Heart left ventricle (tissue), 16 donors: ENCODE data around the gene TNIK. TPM values are rescaled to one million over a fixed set of nuclear protein-coding genes. Genes with fewer than 3 reads are reported as not detected.

Source experiments
- ATAC-seq, 4 donors: fragments of 200-7000 bp; cut with Tn5 transposase; one replicate each; pipeline ENCODE4 v1.9.1; 2020 to 2022; ENCODE audit warnings: moderate library complexity in 4 of 4, mild to moderate bottlenecking in 3 of 4, moderate number of reproducible peaks in 1 of 4
- DNase-seq, 5 donors: peaks; one replicate each; pipeline ENCODE4 v3.0.0-alpha.2; 2020
- H3K27ac ChIP-seq, 12 donors: fragments of 200-600 bp; sonication (generic) in 4 of 12; one replicate each; pipeline versions ENCODE4 v1.5.0 to v1.8.0; 2016 to 2022; ENCODE audit warnings: mild to moderate bottlenecking in 2 of 12
- H3K27me3 ChIP-seq, 9 donors: fragments of 200-600 bp; sonication (generic) in 2 of 9; one replicate each; pipeline versions ENCODE4 v1.5.1 to v1.8.0; 2016 to 2022; ENCODE audit warnings: mild to moderate bottlenecking in 3 of 9
- H3K36me3 ChIP-seq, 9 donors: fragments of 200-600 bp; sonication (generic) in 2 of 9; one replicate each; pipeline versions ENCODE4 v1.5.0 to v1.8.0; 2018 to 2022; ENCODE audit warnings: mild to moderate bottlenecking in 2 of 9
- H3K4me1 ChIP-seq, 12 donors: fragments of 200-600 bp; sonication (generic) in 4 of 12; one replicate each; pipeline versions ENCODE4 v1.5.0 to v1.8.0; 2016 to 2022; ENCODE audit warnings: mild to moderate bottlenecking in 3 of 12
- H3K4me3 ChIP-seq, 12 donors: fragments of 200-600 bp; sonication (generic) in 4 of 12; one replicate each; pipeline versions ENCODE4 v1.5.0 to v1.8.0; 2017 to 2022; ENCODE audit warnings: mild to moderate bottlenecking in 9 of 12, moderate library complexity in 4 of 12
- H3K9me3 ChIP-seq, 12 donors: fragments of 200-600 bp; sonication (generic) in 4 of 12; one replicate each; pipeline versions ENCODE4 v1.5.0 to v1.8.0; 2016 to 2022; ENCODE audit warnings: mild to moderate bottlenecking in 1 of 12
- CTCF ChIP-seq, 12 donors: fragments of 200-600 bp; sonication (generic) in 4 of 12; IDR thresholded peaks; one replicate each; pipeline versions ENCODE4 v1.5.0 to v1.8.0; 2018 to 2022; ENCODE audit warnings: antibody characterized with exemption in 12 of 12, mild to moderate bottlenecking in 5 of 12
- POLR2A ChIP-seq, 2 donors: fragments of 450-650 bp; IDR thresholded peaks; one replicate each; pipeline ENCODE4 v1.6.1; 2017; ENCODE audit warnings: antibody characterized with exemption in 2 of 2, mild to moderate bottlenecking in 2 of 2, moderate library complexity in 2 of 2
- WGBS, 4 donors: extraction: QIAGEN DNeasy Blood & Tissue Kit in 2 of 4; methylation state at CpG; one replicate each; pipeline versions ENCODE4 v1.1.5 to v1.1.7; 2013 to 2018; 5-methylcytosine and 5-hydroxymethylcytosine counted together
- intact Hi-C, 10 donors: fragments of 100-400 bp; cut with DNase I; formaldehyde crosslinking; loops; one replicate each; pipeline versions ENCODE4 v1.11.1 to v1.14.2; 2022
- polyA plus RNA-seq, 2 donors: library from polyadenylated mRNA; stranded (reverse); fragments of 200-250 nt; gene quantifications; one replicate each; pipeline ENCODE4 v1.2.3, GENCODE V29; 2013
- total RNA-seq, 9 donors: library from RNA; depleted of rRNA in 2 of 9; stranded (reverse); fragments of >200 nt in 2 of 9; fragmentation: NEBNext Ultra II Directional in 3 of 9; extraction: Animal tissue kit (Norgen Biotek cat#: 25700) in 3 of 9; gene quantifications; one replicate each; pipeline versions ENCODE4 v1.1.0 to v1.2.4, GENCODE V29; 2016 to 2023
- donor health status: ischemic (EF 13 %, LVEDD 7.1; RV severe dilation, severe dysfunction).
- donor health status: healthy with polysubstance abuse.
- donor health status: DM: no; HTN: yes; CAD: no.
- donor health status: DM: no; HTN: no; CAD: no.
- donor health status: ischemic (EF 25% LVEDD 6.9; RV normal size, moderate dysfunction).
- donor health status: ischemic (EF 25% LVEDD 5.7; RV mildly dilated, moderate dysfunction).
- donor health status: healthy.
- donor health status: DM: yes; HTN: yes; CAD: no.
- donor health status: ischemic (EF 35%, LVEDD 5.7; RV mildly dilated, moderate dysfunction).
- donor health status: nonischemic (EF 11% LVEDD 7.7; RV severe dilation, severe dysfunction).
- donor health status: DM: yes; HTN: yes; CAD: no.
- donor health status: PGD.
- donor health status: ischemic (EF 29% LVEDD 5.4; RV normal size, mild dysfunction).
- donor health status: nonischemic (EF 23%, LVEDD 6.1; RV moderate dilation, normal function).

TNIK gene
- total and polyA plus RNA-seq, 11 donors = 12.3 to 51.6 (median 32.4) TPM

DNA sequence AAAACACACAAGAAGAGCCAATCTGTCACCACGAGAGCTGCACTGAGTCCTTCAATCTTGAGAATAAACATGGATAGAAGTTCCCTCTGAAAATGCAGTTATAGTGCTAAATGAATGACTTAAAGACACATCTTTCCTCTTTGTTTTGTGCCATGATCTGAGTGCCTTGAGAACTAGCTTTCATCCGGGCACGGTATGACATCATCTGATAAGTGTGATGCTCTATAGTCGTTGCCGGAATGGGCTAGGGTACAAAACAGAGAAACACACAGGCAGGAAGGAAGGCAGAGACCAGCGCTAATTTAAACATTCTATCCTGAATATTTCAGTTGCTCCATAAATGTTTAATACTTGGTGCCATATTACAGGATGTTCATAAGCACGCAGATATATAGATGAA is 146.5 kb downstream of the TNIK start:
- no peak for DNase-seq
- Histone ChIP-seq H3K36me3 (no peaks in the 10 kb centered on the region), H3K27me3 (no peaks in the 10 kb centered on the region), H3K4me3 (no peak overlapping the region), H3K27ac (no peak overlapping the region), H3K9me3 (no peaks in the 10 kb centered on the region), H3K4me1 (peaks cover 0 to 26% (median 6%) of the 10 kb centered on the region in 12 donors)
- intact Hi-C loops = loop anchor here in 6 of 10 donors (5.0 to 10.0 kb wide), 5 partner anchors 111 to 251 kb away; no protein-coding TSS in a partner anchor
- 63 to 74% (median 65%) methylated on average over 7 of the region's 7 CpGs for WGBS, 4 donors
- TF ChIP-seq POLR2A (IDR thresholded peaks at IDR 0.05) (no peak), CTCF (IDR thresholded peaks at IDR 0.05) (no peak)
- no peak for ATAC-seq

GRCh38 chr3:171312741-171313140 is 147.5 kb downstream of the TNIK start:
- intact Hi-C loops = loop anchor here in 6 of 10 donors (5.0 to 10.0 kb wide), 5 partner anchors 110 to 252 kb away; no protein-coding TSS in a partner anchor
- WGBS, 4 donors = 63 to 76% (median 70%) methylated on average over 8 of the region's 8 CpGs

DNA sequence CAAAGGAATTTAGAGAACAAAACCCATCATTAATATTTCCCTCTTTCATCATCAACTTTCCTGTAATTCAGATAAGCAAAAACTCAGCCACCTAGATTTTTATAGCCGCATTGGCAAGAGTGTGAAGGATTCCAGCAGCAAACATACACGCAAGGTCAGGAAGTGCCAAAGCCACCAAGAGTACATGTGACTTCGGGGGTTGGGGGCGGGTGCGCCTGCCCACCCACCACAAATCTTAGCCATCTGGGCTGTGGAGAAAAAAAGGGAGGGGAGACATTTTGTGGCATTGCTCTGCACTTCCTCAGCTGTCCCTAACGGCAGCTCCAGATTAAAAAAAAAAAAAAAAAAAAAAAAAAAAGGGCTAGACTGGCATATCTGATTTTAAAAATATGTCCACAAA is 148.4 kb downstream of the TNIK start:
- Histone ChIP-seq H3K27ac (peak overlapping the region in 5 of 12 donors; percentile 23 to 54 (median 40)), H3K4me1 (peaks cover 0 to 29% (median 9%) of the 10 kb centered on the region in 12 donors), H3K4me3 (no peak overlapping the region), H3K36me3 (no peaks in the 10 kb centered on the region), H3K9me3 (peaks cover 0 to 7% (median 0%) of the 10 kb centered on the region in 12 donors), H3K27me3 (no peaks in the 10 kb centered on the region)
- intact Hi-C loops = loop anchor here in 6 of 10 donors (5.0 to 10.0 kb wide), 5 partner anchors 109 to 253 kb away; no protein-coding TSS in a partner anchor
- TF ChIP-seq POLR2A (IDR thresholded peaks at IDR 0.05) (no peak), CTCF (IDR thresholded peaks at IDR 0.05) (no peak)
- 27 to 32% (median 29%) methylated on average over 6 of the region's 6 CpGs for WGBS, 4 donors
- DNase-seq (no peak), ATAC-seq (peak in 2 of 4 donors; percentile 30 to 33)

More at GRCh38 chr3:171312741-171313140, 147.5 kb downstream of the TNIK start:
- DNase-seq (no peak), ATAC-seq (no peak)
- H3K4me1 ChIP-seq = peaks cover 0 to 26% (median 6%) of the 10 kb centered on the region in 12 donors
- peak overlapping the region in 2 of 12 donors; percentile 6 to 40 for H3K27ac ChIP-seq
- H3K9me3 ChIP-seq = peaks cover 0 to 7% (median 0%) of the 10 kb centered on the region in 12 donors
- TF ChIP-seq CTCF (IDR thresholded peaks at IDR 0.05) (no peak), POLR2A (IDR thresholded peaks at IDR 0.05) (no peak)
- no peaks in the 10 kb centered on the region for H3K36me3 ChIP-seq
- H3K4me3 ChIP-seq = no peak overlapping the region
- no peaks in the 10 kb centered on the region for H3K27me3 ChIP-seq

DNA sequence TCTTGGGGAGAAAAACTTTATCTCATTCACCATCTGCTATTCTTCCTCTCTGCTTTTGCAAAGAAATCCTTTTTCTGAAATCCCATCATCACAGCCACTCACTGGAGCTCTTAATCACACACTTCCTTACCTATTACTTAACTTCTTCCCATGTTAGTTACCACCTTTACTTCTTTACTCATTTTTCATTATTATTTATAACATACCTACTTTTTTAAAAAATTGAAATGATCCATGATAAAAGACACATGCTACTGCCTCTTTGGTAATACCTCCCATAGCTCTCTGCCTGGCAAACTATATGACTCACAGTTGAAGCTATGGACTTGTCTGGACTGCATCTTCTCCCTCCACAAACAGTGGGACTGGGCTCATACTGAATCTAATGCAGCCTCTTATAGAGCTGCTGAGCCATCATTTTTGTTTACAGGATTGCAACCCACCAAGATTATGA is 150.3 kb downstream of the TNIK start:
- ATAC-seq = peak in 1 of 4 donors; percentile 60

More for the DNA sequence above, 150.3 kb downstream of the TNIK start:
- Histone ChIP-seq H3K27me3 (no peaks in the 10 kb centered on the region), H3K4me1 (peaks cover 0 to 36% (median 14%) of the 10 kb centered on the region in 12 donors), H3K9me3 (peaks cover 0 to 7% (median 0%) of the 10 kb centered on the region in 12 donors), H3K36me3 (no peaks in the 10 kb centered on the region), H3K27ac (peak overlapping the region in 2 of 12 donors; percentile 40 to 54), H3K4me3 (no peak overlapping the region)
- TF ChIP-seq POLR2A (IDR thresholded peaks at IDR 0.05) (no peak), CTCF (IDR thresholded peaks at IDR 0.05) (no peak)
- DNase-seq = no peak
- intact Hi-C loops = loop anchor here in 7 of 10 donors (5.0 to 10.0 kb wide), 5 partner anchors 108 to 255 kb away; no protein-coding TSS in a partner anchor
